Neutrophil (primary cell): Measurements from ENCODE around the gene NTPCR.

Source experiments
- H3K27ac ChIP-seq: fragments of 200-600 bp; sonication (generic); 2 replicates; pipeline ENCODE4 v1.5.1; 2016; ENCODE audit warnings: mild to moderate bottlenecking, moderate library complexity
- H3K27me3 ChIP-seq: fragments of 200-600 bp; sonication (generic); 2 replicates; pipeline ENCODE4 v1.6.0; 2016; ENCODE audit warnings: mild to moderate bottlenecking
- H3K36me3 ChIP-seq: fragments of 200-600 bp; sonication (generic); 2 replicates; pipeline ENCODE4 v1.5.1; 2017
- H3K4me1 ChIP-seq, 2 experiments: fragments of 200-600 bp in 1 of 2; sonication (generic) in 1 of 2; 1 replicate in 1 of 2; 2 replicates in 1 of 2; pipeline versions ENCODE4 v1.5.1 to v1.6.1; 2013 to 2016; ENCODE audit warnings: low read depth in 1 of 2, low read length in 1 of 2, mild to moderate bottlenecking in 1 of 2, moderate library complexity in 1 of 2; ENCODE audit not compliant: control insufficient read depth in 1 of 2, insufficient read depth in 1 of 2
- H3K4me3 ChIP-seq, 2 experiments: fragments of 200-600 bp in 1 of 2; sonication (generic) in 1 of 2; 1 replicate in 1 of 2; 2 replicates in 1 of 2; pipeline ENCODE4 v1.5.1; 2013 to 2016; ENCODE audit warnings: low read depth in 1 of 2, low read length in 1 of 2, mild to moderate bottlenecking in 1 of 2, moderate library complexity in 1 of 2
- H3K9me3 ChIP-seq: fragments of 200-600 bp; sonication (generic); 2 replicates; pipeline ENCODE4 v1.5.1; 2016
- TF ChIP-seq, protein P1 (sequence below): fragments of 200-600 bp; sonication (generic); IDR thresholded peaks from 2 replicates; pipeline ENCODE4 v1.5.1; 2016; ENCODE audit warnings: antibody characterized with exemption

Gene NTPCR

DNA sequence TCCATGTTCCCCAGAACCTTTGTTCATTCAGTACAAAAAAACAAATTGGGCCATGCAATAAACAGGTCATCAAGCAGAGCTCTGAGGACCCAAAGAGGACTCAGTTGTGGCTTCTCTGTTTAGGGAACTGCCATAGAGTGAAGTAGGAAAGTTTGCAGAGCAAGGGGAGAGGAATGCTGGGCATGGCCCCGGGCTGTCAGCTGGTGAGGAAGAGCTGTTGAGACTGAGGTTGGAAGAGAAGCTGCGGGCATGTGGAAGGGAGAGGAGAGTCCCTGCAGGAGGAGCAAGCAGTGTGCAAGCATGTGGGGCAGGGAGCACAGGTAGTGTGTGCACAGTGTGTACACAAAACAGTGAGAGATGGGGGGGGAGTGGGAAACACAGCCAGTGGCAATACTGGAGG, 71.8 kb downstream of the NTPCR start:
- no peaks in the 10 kb centered on the region for H3K9me3 ChIP-seq
- TF ChIP-seq, protein P1, sequence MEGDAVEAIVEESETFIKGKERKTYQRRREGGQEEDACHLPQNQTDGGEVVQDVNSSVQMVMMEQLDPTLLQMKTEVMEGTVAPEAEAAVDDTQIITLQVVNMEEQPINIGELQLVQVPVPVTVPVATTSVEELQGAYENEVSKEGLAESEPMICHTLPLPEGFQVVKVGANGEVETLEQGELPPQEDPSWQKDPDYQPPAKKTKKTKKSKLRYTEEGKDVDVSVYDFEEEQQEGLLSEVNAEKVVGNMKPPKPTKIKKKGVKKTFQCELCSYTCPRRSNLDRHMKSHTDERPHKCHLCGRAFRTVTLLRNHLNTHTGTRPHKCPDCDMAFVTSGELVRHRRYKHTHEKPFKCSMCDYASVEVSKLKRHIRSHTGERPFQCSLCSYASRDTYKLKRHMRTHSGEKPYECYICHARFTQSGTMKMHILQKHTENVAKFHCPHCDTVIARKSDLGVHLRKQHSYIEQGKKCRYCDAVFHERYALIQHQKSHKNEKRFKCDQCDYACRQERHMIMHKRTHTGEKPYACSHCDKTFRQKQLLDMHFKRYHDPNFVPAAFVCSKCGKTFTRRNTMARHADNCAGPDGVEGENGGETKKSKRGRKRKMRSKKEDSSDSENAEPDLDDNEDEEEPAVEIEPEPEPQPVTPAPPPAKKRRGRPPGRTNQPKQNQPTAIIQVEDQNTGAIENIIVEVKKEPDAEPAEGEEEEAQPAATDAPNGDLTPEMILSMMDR = no peak
- H3K27me3 ChIP-seq = peaks cover 6% of the 10 kb centered on the region
- no peaks in the 10 kb centered on the region for H3K36me3 ChIP-seq
- no peak overlapping the region for H3K4me3 ChIP-seq
- H3K4me1 ChIP-seq = peaks cover 0 to 3% of the 10 kb centered on the region in 2 experiments
- no peak overlapping the region for H3K27ac ChIP-seq

DNA sequence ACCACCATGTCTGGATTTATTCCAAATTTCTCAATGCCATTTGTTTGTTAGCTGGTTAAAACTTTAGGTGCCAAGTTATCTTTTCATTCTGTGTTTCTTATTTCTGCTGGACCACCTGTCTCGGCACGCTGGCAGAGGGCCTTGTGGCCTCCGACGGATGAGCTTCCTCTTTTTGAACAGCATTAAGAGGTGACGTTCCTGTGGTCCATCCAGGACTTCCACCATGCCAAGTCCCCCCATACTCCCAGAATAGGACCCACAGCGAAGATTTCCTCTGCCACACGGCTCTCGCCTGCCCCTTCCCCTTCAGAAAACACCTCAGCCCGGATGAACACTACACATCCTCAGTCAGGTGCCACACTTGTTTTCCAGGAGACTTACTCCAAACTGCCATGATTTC, 73.8 kb downstream of the NTPCR start:
- TF ChIP-seq, protein P1 = no peak
- no peak overlapping the region for H3K4me3 ChIP-seq
- no peaks in the 10 kb centered on the region for H3K36me3 ChIP-seq
- H3K27ac ChIP-seq = no peak overlapping the region
- H3K9me3 ChIP-seq = no peaks in the 10 kb centered on the region
- peaks cover 0 to 3% of the 10 kb centered on the region in 2 experiments for H3K4me1 ChIP-seq
- peaks cover 6% of the 10 kb centered on the region for H3K27me3 ChIP-seq

DNA sequence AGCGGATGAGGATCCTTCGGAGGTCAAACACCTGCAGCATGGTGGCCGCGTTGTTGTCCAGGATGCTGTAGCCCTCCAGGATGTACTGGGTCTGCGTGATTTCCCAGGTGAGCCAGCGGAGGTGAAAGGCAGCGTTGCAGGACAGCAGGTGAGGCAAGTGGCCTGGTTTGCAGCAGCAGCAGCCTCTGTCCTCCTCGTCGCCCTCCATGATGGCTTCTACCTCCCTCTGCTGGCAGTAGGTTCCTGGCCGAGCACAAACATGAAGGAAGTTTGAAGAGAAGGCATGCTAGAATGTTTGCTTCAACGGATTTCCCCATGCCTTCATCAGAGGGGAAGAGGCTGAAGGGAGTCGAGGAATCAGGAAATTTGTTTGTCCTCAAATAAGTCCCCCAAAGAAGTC, 74.7 kb downstream of the NTPCR start:
- no peaks in the 10 kb centered on the region for H3K9me3 ChIP-seq
- no peak overlapping the region for H3K4me3 ChIP-seq
- H3K4me1 ChIP-seq = peaks cover 0 to 3% of the 10 kb centered on the region in 2 experiments
- TF ChIP-seq, protein P1 = no peak
- peaks cover 4% of the 10 kb centered on the region for H3K27me3 ChIP-seq
- no peaks in the 10 kb centered on the region for H3K36me3 ChIP-seq
- no peak overlapping the region for H3K27ac ChIP-seq

DNA sequence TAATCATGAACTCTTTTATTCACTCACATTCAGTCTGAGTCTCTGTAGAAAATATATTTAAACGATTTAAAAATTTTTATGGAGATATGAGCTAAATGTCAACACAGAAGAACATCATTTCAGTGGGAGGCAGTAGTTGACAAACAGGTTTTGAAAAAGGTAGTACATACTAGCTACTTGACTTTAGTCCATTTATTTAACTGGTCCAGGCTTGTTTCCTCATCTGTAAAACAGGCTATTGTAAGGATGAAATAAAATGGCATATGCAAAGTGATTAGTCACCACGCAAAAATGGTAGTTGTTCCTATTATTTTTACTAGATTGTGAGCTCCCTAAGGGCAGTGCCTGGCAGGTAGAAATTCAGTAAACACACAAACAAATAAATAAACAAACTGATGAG, 75.2 kb downstream of the NTPCR start:
- Histone ChIP-seq H3K36me3 (no peaks in the 10 kb centered on the region), H3K27me3 (peaks cover under 1% of the 10 kb centered on the region), H3K4me1 (peaks cover 0 to under 1% of the 10 kb centered on the region in 2 experiments), H3K9me3 (no peaks in the 10 kb centered on the region), H3K4me3 (no peak overlapping the region), H3K27ac (no peak overlapping the region)
- TF ChIP-seq, protein P1 = no peak

DNA sequence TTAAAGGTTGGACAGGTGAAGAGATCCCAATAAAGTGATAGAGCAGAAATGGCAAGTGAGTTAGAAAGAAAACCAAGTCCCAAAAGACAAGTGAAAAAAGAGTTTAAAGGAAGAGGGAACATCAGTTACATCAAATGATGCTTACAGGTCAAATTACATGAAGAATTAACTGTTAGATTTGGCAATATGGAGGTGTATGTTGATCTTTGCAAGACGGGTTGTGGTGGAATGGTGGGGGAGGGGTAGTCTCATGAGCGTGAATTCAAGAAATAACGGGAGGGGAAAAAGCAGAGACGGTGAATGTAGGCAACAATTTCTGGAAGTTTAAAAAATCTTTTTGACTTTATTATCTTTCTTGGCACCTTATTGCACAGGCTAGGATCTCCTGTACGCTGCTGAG, 76.6 kb downstream of the NTPCR start:
- H3K27me3 ChIP-seq = no peaks in the 10 kb centered on the region
- no peaks in the 10 kb centered on the region for H3K9me3 ChIP-seq
- TF ChIP-seq, protein P1 = no peak
- no peak overlapping the region for H3K27ac ChIP-seq
- no peaks in the 10 kb centered on the region for H3K4me1 ChIP-seq
- no peaks in the 10 kb centered on the region for H3K36me3 ChIP-seq
- no peak overlapping the region for H3K4me3 ChIP-seq

DNA sequence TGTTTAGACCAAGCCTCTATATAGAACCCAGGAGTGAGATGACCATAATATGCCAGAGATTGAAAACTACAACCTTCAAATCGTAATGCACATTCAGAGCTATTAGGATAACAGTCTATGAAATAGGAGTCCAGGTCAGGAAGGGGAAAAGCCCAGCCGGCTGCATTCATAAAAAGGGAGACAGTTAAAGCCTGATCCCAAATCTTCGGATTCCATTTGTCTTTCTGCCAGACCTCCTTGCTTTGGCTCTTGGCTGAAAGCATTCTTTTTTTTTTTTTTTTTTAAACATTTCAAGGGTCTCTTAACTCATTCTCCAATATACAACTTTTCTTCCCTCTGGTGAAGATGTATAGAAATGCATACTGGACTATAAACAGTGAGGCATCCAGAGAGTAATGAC, 81.1 kb downstream of the NTPCR start:
- no peaks in the 10 kb centered on the region for H3K27me3 ChIP-seq
- H3K4me1 ChIP-seq = no peaks in the 10 kb centered on the region
- no peak overlapping the region for H3K27ac ChIP-seq
- H3K4me3 ChIP-seq = no peak overlapping the region
- TF ChIP-seq, protein P1 = no peak
- H3K9me3 ChIP-seq = no peaks in the 10 kb centered on the region
- H3K36me3 ChIP-seq = no peaks in the 10 kb centered on the region
